HG03039 (cell line): ENCODE results near the gene GARRE1.
A peak's percentile ranks its signal among the peaks of the same experiment; 100 is the strongest.
"Not testable (repeated sequence)": the region's sequence is repeated elsewhere in the genome, so short reads cannot be mapped to it uniquely, and the experiment has no call there.

Experiments used
- ATAC-seq: cut with Tn5 transposase; IDR thresholded peaks from one replicate; pipeline ENCODE4 v1.9.1; 2021; ENCODE audit warnings: mild to moderate bottlenecking, moderate library complexity; ENCODE audit not compliant: unreplicated experiment

Gene GARRE1

GRCh38 chr19:34254046-34254697 is at the start of gene GARRE1:
Gene GARRE1, plus strand, starts transcription at chr19:34254554. Its CDS starts 45,920 bp downstream, at chr19:34300474.
- peak; percentile 69 for ATAC-seq

- ATAC-seq = not testable (repeated sequence)
Observed at GRCh38 chr19:34205324-34205723, 49.0 kb upstream of the GARRE1 start.

- ATAC-seq = no peak
Observed at GRCh38 chr19:34208291-34208884, 46.0 kb upstream of the GARRE1 start.

GRCh38 chr19:34209726-34210125 is 44.6 kb upstream of the GARRE1 start:
- ATAC-seq = no peak

- no peak for ATAC-seq
Observed at GRCh38 chr19:34213283-34213682, 41.1 kb upstream of the GARRE1 start.

DNA sequence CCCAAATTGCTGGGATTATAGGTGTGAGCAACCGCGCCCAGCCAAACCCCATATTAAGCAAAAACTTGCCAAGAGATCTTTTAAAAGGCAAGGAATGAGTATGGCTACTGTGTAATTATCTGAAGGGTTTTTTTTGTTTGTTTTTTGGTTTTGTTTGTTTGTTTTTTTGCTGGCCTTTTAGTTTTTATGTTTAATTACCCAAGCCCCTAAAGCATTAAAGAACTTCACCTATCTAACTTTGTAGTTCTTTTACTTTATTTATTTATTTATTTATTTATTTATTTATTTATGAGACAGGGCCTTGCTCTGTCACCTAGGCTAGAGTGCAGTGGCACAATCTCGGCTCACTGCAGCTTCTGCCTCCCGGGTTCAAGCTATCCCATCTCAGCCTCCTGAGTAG is 40.3 kb upstream of the GARRE1 start:
- no peak for ATAC-seq

- ATAC-seq = no peak
Observed at GRCh38 chr19:34215006-34215665, 39.2 kb upstream of the GARRE1 start.

GRCh38 chr19:34215666-34216038 is 38.7 kb upstream of the GARRE1 start:
- no peak for ATAC-seq

GRCh38 chr19:34216745-34217219 is 37.6 kb upstream of the GARRE1 start:
- not testable (repeated sequence) for ATAC-seq

DNA sequence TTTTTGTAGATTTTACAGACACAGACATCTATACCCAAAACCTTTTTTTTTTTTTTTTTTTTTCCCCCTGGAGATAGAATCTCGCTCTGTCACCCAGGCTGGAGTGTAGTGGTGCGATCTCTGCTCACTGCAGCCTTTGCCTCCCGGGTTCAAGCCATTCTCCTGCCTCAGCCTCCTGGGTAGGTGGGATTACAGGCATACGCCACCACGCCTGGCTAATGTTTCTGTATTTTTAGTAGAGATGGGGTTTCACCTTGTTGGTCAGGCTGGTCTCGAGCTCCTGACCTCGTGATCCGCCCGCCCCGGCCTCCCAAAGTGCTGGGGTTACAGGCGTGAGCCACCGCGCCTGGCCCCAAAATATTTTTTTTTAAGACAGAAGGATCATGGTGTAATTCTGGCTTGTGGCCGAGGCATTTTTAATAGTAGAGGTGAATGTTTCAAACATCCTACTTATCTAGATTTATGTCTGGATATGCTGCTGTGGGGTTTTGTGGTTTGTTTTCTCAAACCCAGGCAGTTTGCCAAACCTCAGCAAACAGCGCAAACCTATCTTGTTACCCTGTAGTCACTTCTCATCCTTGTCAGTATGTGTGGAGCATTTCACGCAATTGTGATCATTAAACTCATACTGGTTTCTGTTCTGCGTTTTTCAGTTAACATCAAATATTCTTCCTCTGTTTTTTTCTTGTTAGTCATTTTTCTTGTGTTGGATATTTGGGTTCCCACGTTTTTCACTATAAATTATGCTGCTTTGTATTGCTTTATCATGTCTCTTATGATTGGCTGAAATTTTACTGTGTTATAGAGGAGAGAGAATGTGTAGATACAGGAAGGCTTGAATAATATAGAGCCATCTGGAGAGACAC is 36.2 kb upstream of the GARRE1 start:
- ATAC-seq = no peak

DNA sequence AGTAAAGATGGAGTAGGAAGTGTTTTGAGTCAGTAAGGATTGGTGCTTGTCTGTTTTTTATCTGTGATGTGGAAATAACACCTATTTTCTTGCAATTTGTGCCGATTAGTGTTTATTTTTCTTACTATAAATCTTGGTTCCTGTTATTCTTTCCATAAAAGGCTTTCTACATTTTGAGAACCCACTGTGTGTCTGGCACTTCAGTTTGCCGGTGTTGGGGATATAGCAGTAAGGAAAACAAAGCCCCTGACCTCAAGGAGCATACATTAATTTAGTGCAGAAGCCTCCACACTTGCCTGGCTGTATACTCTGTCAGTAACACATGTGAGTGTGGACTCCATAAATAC is 35.6 kb upstream of the GARRE1 start:
- ATAC-seq = no peak

DNA sequence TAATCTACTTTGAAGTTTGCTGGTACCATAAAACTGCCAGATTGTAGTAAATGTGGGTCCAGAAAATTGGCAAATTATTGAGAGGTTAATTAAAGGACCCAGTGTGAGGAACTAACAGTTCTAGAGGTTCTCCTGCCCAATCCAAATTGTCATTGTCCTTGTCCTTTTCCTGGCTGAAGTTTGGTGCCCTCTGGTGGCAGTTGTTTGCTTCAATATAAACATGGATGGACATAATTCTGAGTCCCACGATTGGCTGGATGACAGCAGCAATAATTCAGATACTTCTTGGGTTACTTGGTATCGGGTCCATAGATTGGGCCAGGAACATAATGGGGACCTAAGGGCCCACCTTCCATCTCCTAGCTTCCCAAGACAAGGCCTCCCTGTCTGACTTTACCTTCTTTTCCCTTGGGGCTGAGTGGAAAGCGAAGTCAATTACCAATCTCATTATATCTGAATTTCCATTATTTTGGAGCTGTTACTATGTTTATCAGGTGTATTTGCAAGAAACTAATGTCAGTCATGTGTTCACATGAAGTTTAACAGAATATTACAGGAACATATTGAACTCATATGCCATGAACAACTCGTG is 33.8 kb upstream of the GARRE1 start:
- no peak for ATAC-seq

DNA sequence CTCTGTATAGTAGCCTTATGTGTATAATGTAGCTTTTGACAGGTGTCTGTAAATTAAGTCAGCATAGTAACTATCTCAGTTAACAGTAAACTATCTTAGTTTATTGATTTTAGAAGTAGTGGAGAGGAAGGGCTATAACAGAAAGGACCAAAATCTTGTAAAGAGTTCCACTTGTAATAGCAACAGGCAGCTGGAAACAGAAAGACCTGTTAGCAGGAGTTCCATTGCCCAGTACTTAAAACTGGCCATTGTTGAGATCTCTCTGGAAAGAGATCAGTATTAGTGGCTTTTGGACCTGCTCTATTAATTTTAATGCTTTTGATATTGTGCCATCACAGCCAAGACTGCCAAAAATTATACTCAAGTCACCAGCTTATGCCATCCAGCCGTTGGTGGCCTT is 32.0 kb upstream of the GARRE1 start:
- ATAC-seq = no peak

- no peak for ATAC-seq
Observed at GRCh38 chr19:34224996-34225658, 29.2 kb upstream of the GARRE1 start.

DNA sequence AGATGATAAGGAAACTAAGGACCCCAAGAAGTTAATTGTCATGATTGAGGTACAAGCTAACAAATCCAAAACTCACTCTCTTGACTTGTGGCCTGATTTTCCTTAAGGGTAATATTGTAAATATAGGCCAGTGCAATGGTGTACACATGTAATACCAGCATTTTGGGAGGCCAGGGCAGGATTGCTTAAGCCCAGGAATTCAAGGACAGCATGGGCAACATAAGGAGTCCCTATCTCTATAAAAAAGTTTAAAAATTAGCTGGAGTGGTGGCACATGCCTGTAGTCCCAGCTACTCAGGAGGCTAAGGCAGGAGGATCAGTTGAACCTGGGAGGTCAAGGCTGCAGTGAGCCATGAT is 28.7 kb upstream of the GARRE1 start:
- ATAC-seq = no peak

GRCh38 chr19:34226036-34226435 is 28.3 kb upstream of the GARRE1 start:
- no peak for ATAC-seq

DNA sequence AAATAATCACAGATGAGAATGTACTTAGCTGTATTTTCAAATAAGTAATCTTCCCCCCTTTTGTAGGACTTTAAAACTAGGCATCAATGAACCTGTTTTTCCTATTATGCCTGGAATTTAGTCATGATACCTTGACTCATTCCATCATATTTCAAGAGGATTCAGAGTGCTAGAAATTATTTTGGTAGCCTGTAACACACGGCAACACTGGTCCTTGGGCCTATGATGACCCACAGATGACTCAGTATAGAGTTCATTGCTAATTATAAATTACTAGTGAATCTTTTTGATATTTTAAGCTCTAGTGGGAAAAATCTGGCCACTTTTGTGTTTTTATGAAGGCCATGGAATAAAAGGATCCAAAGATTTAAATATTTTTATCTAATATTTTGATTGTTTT is 26.0 kb upstream of the GARRE1 start:
- ATAC-seq = no peak

- ATAC-seq = no peak
Observed at GRCh38 chr19:34228762-34229161, 25.6 kb upstream of the GARRE1 start.

GRCh38 chr19:34229721-34230120 is 24.6 kb upstream of the GARRE1 start:
- ATAC-seq = no peak

DNA sequence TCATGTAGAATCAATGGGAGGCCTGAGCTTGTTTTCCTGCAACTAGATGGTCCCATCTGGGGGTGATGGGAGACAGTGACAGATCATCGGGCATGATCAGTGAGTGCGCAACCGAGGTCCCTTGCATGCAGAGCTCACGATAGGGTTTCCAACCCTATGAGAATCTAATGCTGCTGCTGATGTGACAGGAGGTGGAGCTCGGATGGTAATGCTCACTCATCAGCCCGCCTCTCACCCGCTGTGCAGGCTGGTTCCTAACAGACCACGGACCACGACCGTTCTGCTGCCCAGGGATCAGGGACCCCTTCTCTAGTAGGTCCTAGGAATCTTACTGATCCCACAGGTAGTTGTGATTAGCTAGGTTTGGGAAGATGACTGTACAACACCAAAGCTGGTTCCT is 23.5 kb upstream of the GARRE1 start:
- ATAC-seq = no peak

DNA sequence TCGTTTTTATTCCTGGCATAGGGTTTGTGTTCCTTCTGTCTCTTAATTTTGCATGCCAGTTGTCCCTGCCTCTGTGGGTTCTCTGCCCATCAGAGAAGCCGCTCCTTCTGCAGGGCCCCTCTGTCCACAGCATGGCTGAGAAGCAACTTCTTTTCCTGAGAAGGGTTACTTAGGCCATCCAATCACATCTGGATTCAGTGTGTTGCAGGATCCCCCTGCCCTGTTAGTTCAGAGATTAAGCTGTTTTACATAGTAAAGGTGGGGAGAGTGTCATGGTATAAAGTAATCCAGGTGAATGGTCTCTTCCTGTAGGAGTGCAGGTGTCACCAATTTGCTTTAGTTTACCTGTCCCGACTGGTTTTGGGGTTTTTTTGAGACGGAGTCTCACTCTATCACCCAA is 22.9 kb upstream of the GARRE1 start:
- ATAC-seq = no peak
